ENCODE data around the gene MYL12A. TPM values are rescaled to one million over a fixed set of nuclear protein-coding genes. Genes with fewer than 3 reads are reported as not detected.

Gene MYL12A
- total and polyA plus RNA-seq, 11 donors = 1,642 to 7,537 (median 4,261) TPM

- DNase-seq (peak; percentile 90 to 94 (median 93)), ATAC-seq (peak; percentile 70 to 76 (median 73))
- peaks cover 0 to 18% (median 10%) of the 10 kb centered on the region in 9 donors for H3K36me3 ChIP-seq
- 1 to 4% (median 3%) methylated on average over 29 of the region's 29 CpGs for WGBS, 4 donors
- peak overlapping the region; percentile 98 to 100 (median 100) for H3K27ac ChIP-seq
- peak in 1 of 2 donors; percentile 22 for TF ChIP-seq POLR2A (IDR thresholded peaks at IDR 0.05)
- TF ChIP-seq CTCF (IDR thresholded peaks at IDR 0.05) = peak; percentile 92 to 99 (median 96)
- peaks cover 0 to 47% (median 33%) of the 10 kb centered on the region in 12 donors for H3K4me1 ChIP-seq
- intact Hi-C loops (cut with DNase I) = loop anchor here (1.0 to 10.0 kb wide), 17 partner anchors 27 to 314 kb away; partner anchors contain the start of genes LPIN2 (in 4 of the 10) and MYOM1 (in 2 of the 10)
- no peaks in the 10 kb centered on the region for H3K9me3 ChIP-seq
- H3K4me3 ChIP-seq = peak overlapping the region; percentile 24 to 98 (median 90)
- H3K27me3 ChIP-seq = no peaks in the 10 kb centered on the region
Observed at GRCh38 chr18:3245853-3246634, 1.6 kb upstream of the MYL12A start.

- H3K27me3 ChIP-seq = no peaks in the 10 kb centered on the region
- H3K36me3 ChIP-seq = peaks cover 0 to 18% (median 10%) of the 10 kb centered on the region in 9 donors
- peak overlapping the region; percentile 98 to 100 (median 100) for H3K27ac ChIP-seq
- peak; percentile 10 to 21 (median 15) for ATAC-seq
- H3K9me3 ChIP-seq = no peaks in the 10 kb centered on the region
- H3K4me1 ChIP-seq = peaks cover 0 to 49% (median 39%) of the 10 kb centered on the region in 12 donors
- no peak for TF ChIP-seq POLR2A (IDR thresholded peaks at IDR 0.05)
- no peak for TF ChIP-seq CTCF (IDR thresholded peaks at IDR 0.05)
- intact Hi-C loops (cut with DNase I) = loop anchor here (1.0 to 10.0 kb wide), 16 partner anchors 28 to 314 kb away; partner anchors contain the start of genes LPIN2 (in 4 of the 10) and MYOM1 (in 2 of the 10)
- 0 to 6% (median 3%) methylated on average over 23 of the region's 23 CpGs for WGBS, 4 donors
- H3K4me3 ChIP-seq = peak overlapping the region; percentile 24 to 98 (median 90)
- peak in 4 of 5 donors; percentile 49 to 67 (median 52) for DNase-seq
Observed at GRCh38 chr18:3246635-3247239, 864 bp upstream of the MYL12A start.

GRCh38 chr18:3248062-3248657, 559 bp downstream of the MYL12A start:
- H3K36me3 ChIP-seq = peaks cover 0 to 23% (median 12%) of the 10 kb centered on the region in 9 donors
- peak in 2 of 5 donors; percentile 41 to 44 for DNase-seq
- H3K27ac ChIP-seq = peak overlapping the region; percentile 98 to 100 (median 100)
- H3K4me1 ChIP-seq = peaks cover 0 to 59% (median 45%) of the 10 kb centered on the region in 12 donors
- peak in 2 of 4 donors; percentile 0 for ATAC-seq
- WGBS, 4 donors = 0% methylated on average over 16 to 22 of the region's 22 CpGs
- TF ChIP-seq CTCF (IDR thresholded peaks at IDR 0.05) (no peak), POLR2A (IDR thresholded peaks at IDR 0.05) (no peak)
- intact Hi-C loops (cut with DNase I) = loop anchor here in 8 of 10 donors (5.0 to 10.0 kb wide), 10 partner anchors 36 to 316 kb away; partner anchors contain the start of gene LPIN2 (in 4 of the 8)
- H3K4me3 ChIP-seq = peak overlapping the region; percentile 68 to 98 (median 90)
- H3K27me3 ChIP-seq = no peaks in the 10 kb centered on the region
- no peaks in the 10 kb centered on the region for H3K9me3 ChIP-seq

All from heart left ventricle (tissue), 16 donors.